Kidney epithelial cell (primary cell): ENCODE measurements around the gene KRTAP25-1. TPM values are rescaled to one million over a fixed set of nuclear protein-coding genes. Genes with fewer than 3 reads are reported as not detected.

Experiments used
- DNase-seq: peaks from one replicate; pipeline ENCODE4 v3.0.0-alpha.2; 2010; ENCODE audit warnings: low read depth
- H3K27me3 ChIP-seq: 2 replicates; pipeline ENCODE4 v1.6.0; 2011; ENCODE audit warnings: low read length; ENCODE audit not compliant: control insufficient read depth, insufficient read depth
- H3K36me3 ChIP-seq: 2 replicates; pipeline ENCODE4 v1.5.1; 2011; ENCODE audit warnings: low read length; ENCODE audit not compliant: control insufficient read depth, insufficient read depth
- H3K4me3 ChIP-seq: 2 replicates; pipeline ENCODE4 v1.5.1; 2011; ENCODE audit warnings: low read depth, mild to moderate bottlenecking, control low read depth, low read length
- CTCF ChIP-seq: IDR thresholded peaks from 2 replicates; pipeline ENCODE4 v1.5.1; 2011; ENCODE audit warnings: mild to moderate bottlenecking, moderate library complexity, low read length, control low read depth, inconsistent platforms; ENCODE audit not compliant: insufficient read depth, poor library complexity, severe bottlenecking
- total RNA-seq: library from RNA; depleted of rRNA; stranded (reverse); fragments of >200 nt; gene quantifications from 2 replicates; pipeline ENCODE4 v1.2.3, GENCODE V29; 2015

The KRTAP25-1 gene
- total RNA-seq, 1 donor from 2014 or later = not detected

GRCh38 chr21:30332681-30333080, 43.4 kb upstream of the KRTAP25-1 start:
- no peaks in the 10 kb centered on the region for H3K36me3 ChIP-seq
- H3K27me3 ChIP-seq = no peaks in the 10 kb centered on the region
- no peak overlapping the region for H3K4me3 ChIP-seq
- no peak for DNase-seq
- TF ChIP-seq CTCF = no peak

- no peaks in the 10 kb centered on the region for H3K27me3 ChIP-seq
- no peak for DNase-seq
- no peak for TF ChIP-seq CTCF
- no peaks in the 10 kb centered on the region for H3K36me3 ChIP-seq
- no peak overlapping the region for H3K4me3 ChIP-seq
Measured at GRCh38 chr21:30329203-30329875, 40.0 kb upstream of the KRTAP25-1 start.

- H3K4me3 ChIP-seq = no peak overlapping the region
- no peak for DNase-seq
- TF ChIP-seq CTCF = no peak
- H3K27me3 ChIP-seq = no peaks in the 10 kb centered on the region
- no peaks in the 10 kb centered on the region for H3K36me3 ChIP-seq
Measured at GRCh38 chr21:30326390-30326789, 37.1 kb upstream of the KRTAP25-1 start.

- Histone ChIP-seq H3K4me3 (no peak within 1 kb of the TSS), H3K27me3 (no peaks in the 10 kb centered on the region), H3K36me3 (no peaks in the 10 kb centered on the region)
- no peak for TF ChIP-seq CTCF
- no peak for DNase-seq
Measured at GRCh38 chr21:30320215-30320614, 30.9 kb upstream of the KRTAP25-1 start, which contains the start of gene KRTAP26-1. TSS of gene KRTAP26-1 (minus strand) at chr21:30320315. CDS start at chr21:30320035, 280 bp downstream.

- Histone ChIP-seq H3K27me3 (no peaks in the 10 kb centered on the region), H3K36me3 (no peaks in the 10 kb centered on the region), H3K4me3 (no peak overlapping the region)
- no peak for DNase-seq
- no peak for TF ChIP-seq CTCF
Measured at GRCh38 chr21:30315701-30316100, 26.4 kb upstream of the KRTAP25-1 start.

GRCh38 chr21:30306884-30307283, 17.6 kb upstream of the KRTAP25-1 start:
- TF ChIP-seq CTCF = no peak
- Histone ChIP-seq H3K27me3 (no peaks in the 10 kb centered on the region), H3K36me3 (no peaks in the 10 kb centered on the region), H3K4me3 (no peak overlapping the region)
- no peak for DNase-seq
